Coronary artery (tissue), 2 donors: Measurements from ENCODE around the gene RASL10B.

Source experiments
- DNase-seq: peaks from one replicate; pipeline ENCODE4 v3.0.0-alpha.2; 2017; ENCODE audit warnings: low spot score
- H3K27ac ChIP-seq, 2 donors: fragments of 200-600 bp; sonication (generic); one replicate each; pipeline ENCODE4 v1.5.1; 2016 to 2019
- H3K4me3 ChIP-seq: fragments of 200-600 bp; sonication (generic); 2 replicates; pipeline ENCODE4 v1.5.1; 2016; ENCODE audit warnings: mild to moderate bottlenecking, moderate library complexity
- TF ChIP-seq, protein P1 (sequence below): fragments of 200-600 bp; sonication (generic); IDR thresholded peaks from one replicate; pipeline ENCODE4 v1.5.1; 2019; ENCODE audit warnings: antibody characterized with exemption

RASL10B gene

DNA sequence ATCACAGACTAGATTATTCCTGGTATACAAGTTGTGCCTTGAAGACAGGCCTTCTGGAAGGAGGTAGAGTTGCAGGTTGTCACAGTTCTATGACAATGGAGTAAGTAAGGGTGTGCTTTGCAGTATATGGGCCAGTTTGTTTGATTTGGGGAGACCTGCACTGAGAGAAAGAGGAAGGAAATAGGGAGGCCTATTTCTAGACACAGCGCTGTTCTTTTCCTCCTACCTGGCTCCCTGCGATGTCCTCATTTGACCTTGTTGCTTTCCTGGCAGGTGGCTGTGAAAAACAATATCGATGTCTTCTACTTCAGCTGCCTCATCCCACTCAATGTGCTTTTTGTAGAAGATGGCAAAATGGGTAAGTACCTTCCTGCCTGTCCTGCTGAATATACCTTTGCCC is 22.5 kb upstream of the RASL10B start:
- H3K27ac ChIP-seq: no peak overlapping the region
- H3K4me3 ChIP-seq: no peak overlapping the region
- TF ChIP-seq, protein P1, sequence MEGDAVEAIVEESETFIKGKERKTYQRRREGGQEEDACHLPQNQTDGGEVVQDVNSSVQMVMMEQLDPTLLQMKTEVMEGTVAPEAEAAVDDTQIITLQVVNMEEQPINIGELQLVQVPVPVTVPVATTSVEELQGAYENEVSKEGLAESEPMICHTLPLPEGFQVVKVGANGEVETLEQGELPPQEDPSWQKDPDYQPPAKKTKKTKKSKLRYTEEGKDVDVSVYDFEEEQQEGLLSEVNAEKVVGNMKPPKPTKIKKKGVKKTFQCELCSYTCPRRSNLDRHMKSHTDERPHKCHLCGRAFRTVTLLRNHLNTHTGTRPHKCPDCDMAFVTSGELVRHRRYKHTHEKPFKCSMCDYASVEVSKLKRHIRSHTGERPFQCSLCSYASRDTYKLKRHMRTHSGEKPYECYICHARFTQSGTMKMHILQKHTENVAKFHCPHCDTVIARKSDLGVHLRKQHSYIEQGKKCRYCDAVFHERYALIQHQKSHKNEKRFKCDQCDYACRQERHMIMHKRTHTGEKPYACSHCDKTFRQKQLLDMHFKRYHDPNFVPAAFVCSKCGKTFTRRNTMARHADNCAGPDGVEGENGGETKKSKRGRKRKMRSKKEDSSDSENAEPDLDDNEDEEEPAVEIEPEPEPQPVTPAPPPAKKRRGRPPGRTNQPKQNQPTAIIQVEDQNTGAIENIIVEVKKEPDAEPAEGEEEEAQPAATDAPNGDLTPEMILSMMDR: no peak
- DNase-seq: no peak

DNA sequence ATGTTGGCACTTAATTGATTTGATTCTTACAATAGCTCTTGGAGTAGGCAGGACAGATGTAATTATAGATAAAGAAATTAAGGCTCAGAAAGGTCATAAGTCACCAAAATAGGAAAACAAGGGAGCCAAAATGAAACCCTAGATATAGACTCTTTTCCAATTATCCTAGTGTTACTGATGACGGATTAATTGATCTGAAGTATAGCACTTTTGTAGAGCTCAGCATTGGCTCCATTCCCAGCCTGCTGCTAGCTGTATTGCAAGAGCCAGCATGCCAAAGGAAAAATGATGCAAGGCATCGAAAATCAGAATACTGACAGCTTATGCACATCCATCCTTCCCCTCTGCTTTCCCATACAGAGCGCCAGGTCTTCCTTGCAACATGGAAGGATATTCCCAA is 21.6 kb upstream of the RASL10B start:
- TF ChIP-seq, protein P1: no peak
- no peak overlapping the region for H3K4me3 ChIP-seq
- no peak for DNase-seq
- no peak overlapping the region for H3K27ac ChIP-seq

DNA sequence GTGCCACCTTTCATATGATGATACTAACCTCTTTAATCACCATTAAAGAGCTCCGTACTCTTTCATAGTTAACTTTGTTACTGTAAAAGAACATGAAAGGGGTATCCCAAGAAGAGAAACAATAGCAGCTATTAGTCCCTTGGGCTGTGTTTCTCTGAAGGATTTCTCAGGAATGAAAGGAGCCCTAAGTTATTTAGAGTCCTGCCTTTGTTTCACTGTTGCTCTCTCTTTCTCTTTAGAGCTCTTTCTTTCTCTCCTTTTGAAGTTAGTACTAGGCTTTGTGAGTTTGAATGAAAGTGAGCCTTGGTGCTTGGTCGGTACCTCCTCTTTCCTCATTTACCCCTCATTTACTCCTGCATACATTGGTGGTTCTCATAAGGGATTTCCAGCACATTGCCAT is 20.5 kb upstream of the RASL10B start:
- H3K4me3 ChIP-seq: no peak overlapping the region
- H3K27ac ChIP-seq: no peak overlapping the region
- no peak for DNase-seq
- TF ChIP-seq, protein P1: no peak

DNA sequence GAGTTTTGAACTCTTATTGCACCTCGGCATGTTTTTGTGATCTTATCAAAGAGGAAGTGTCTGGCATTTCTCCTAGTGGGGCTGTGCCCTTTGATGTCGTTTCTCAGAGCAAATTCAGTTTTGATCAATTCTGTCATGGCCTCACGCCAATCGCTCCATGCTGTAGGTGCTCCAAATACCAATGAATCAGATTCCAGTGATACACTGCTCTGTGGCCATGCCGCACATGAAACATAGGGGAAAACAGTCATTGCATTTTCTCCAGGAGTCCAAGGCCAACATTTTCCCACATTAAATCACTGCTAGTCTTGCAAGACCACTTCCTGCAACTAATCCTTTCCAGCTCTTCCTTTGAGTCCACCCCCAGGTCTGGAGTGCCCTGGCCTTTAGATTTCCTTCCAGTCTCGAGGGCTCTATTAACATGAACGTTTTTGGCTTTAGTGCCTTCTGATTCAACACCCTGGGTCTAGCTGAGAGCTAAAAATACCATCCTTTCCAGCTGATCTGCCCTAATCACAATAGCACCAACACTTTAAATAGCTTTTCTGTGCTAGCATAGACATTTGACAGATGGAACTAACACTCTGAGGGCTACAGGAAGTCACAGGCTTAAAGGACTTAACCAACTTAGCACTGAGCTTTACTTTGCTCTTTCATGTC is 18.2 kb upstream of the RASL10B start:
- DNase-seq: no peak
- H3K27ac ChIP-seq: no peak overlapping the region
- TF ChIP-seq, protein P1: no peak
- no peak overlapping the region for H3K4me3 ChIP-seq

DNA sequence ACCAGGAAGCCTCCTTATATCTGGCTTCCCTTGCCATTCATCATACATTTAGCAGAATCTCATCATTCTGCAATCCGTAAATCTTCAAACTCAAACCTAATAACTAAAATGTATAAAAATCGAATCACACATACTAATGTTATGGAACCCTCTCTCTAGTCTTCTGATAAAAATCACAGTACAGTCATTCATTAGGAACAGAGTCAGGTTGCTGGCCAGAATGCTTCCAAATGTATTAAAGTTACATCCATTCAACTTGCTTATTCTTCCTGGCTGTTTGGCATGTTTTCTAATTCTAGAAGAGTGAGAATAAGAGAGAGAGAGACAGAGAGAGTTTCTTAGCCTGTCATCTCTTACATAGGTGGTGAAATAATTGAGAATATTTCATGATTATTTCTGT is 16.5 kb upstream of the RASL10B start:
- Histone ChIP-seq H3K4me3 (no peak overlapping the region), H3K27ac (no peak overlapping the region)
- TF ChIP-seq, protein P1: no peak
- DNase-seq: no peak

DNA sequence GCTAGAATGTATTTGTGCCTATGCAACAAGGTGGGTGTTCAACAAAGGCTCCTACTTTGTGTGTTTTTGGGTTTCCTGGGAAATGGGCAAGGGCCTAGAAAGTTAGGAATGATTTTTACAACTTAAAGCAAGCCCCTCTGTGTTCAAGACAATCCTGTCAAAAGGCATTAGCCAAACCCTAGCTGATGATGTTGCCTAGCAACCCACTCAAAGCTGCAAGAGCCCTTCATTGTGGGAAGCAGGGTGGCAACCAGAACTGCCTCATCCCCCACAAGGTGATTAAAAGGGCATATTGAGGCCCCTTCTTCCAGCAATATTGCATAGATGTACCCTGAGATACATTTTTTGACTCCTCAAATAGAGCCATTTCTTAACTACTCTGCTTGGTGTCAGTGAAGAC is 16.0 kb upstream of the RASL10B start:
- TF ChIP-seq, protein P1: no peak
- no peak for DNase-seq
- Histone ChIP-seq H3K4me3 (no peak overlapping the region), H3K27ac (no peak overlapping the region)

DNA sequence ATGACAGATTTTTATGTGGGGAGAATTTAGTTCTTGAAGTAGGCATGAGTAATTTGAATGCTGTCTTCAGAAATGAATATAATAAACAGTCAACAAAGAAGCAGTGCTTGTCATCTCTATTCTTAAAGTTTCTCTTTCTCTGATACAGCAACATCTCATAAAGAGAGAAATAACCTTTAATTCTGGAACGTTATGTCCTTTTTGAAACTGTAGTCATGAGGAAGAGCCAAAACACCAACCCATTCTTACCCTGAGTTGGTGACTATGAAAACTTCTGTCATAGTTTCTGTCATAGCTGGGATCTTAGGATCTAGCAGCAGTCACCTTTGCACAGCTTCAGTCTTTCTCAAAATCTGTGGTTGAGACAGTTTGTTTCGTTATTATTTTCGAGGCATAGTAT is 15.3 kb upstream of the RASL10B start:
- TF ChIP-seq, protein P1: no peak
- Histone ChIP-seq H3K4me3 (no peak overlapping the region), H3K27ac (peak overlapping the region in 1 of 2 donors; percentile 20)
- DNase-seq: no peak
